Activated B cell treated with CpG ODN at 0.5 μM for 24 hours (primary cell): ENCODE data around the gene TLCD3B. TPM values are rescaled to one million over a fixed set of nuclear protein-coding genes. Genes with fewer than 3 reads are reported as not detected.
A peak's percentile ranks its signal among the peaks of the same experiment; 100 is the strongest.

Experiments used
- ATAC-seq: fragments of 200-7000 bp; cut with Tn5 transposase; one replicate; pipeline ENCODE4 v1.10.0; 2021; ENCODE audit warnings: low read depth, mild to moderate bottlenecking, moderate library complexity
- CTCF ChIA-PET: fragments of 350-600 bp; sonication (Branson Sonifier 250); formaldehyde crosslinking; loops from one replicate; lab custom pipeline; 2021; ENCODE audit warnings: antibody characterized with exemption; lab: Charles Lee
- POLR2A ChIA-PET: fragments of 350-600 bp; sonication (Branson Sonifier 250); formaldehyde crosslinking; loops from one replicate; lab custom pipeline; 2021; ENCODE audit warnings: antibody characterized with exemption; lab: Charles Lee
- DNase-seq: peaks from one replicate; pipeline ENCODE4 v3.0.0; 2022
- H3K27ac Mint-ChIP-seq: one replicate; pipeline ENCODE4 v1.8.0; 2020; ENCODE audit warnings: mixed read lengths
- H3K27me3 Mint-ChIP-seq: one replicate; pipeline ENCODE4 v1.8.0; 2021; ENCODE audit warnings: mixed read lengths
- H3K36me3 Mint-ChIP-seq: one replicate; pipeline ENCODE4 v1.8.0; 2021; ENCODE audit warnings: low read depth, mixed read lengths
- H3K4me1 Mint-ChIP-seq: one replicate; pipeline ENCODE4 v1.8.0; 2021; ENCODE audit warnings: mixed read lengths
- H3K4me3 Mint-ChIP-seq: one replicate; pipeline ENCODE4 v1.8.0; 2020; ENCODE audit warnings: mild to moderate bottlenecking, mixed read lengths
- H3K9me3 Mint-ChIP-seq: one replicate; pipeline ENCODE4 v1.8.0; 2020; ENCODE audit warnings: mixed read lengths
- CTCF ChIP-seq: fragments of 200-600 bp; IDR thresholded peaks from one replicate; pipeline ENCODE4 v1.8.0; 2022; ENCODE audit warnings: antibody characterized with exemption, mild to moderate bottlenecking
- intact Hi-C: fragments of 100-400 bp; cut with micrococcal nuclease; formaldehyde crosslinking; loops from one replicate; pipeline ENCODE4 v1.15.1; 2024
- total RNA-seq: library from RNA; stranded (reverse); gene quantifications from 2 replicates; pipeline ENCODE4 v1.2.3, GENCODE V29; 2022

The TLCD3B gene
- total RNA-seq, 1 donor from 2014 or later = not detected

GRCh38 chr16:30028438-30029076 lies 2.5 kb downstream of the TLCD3B start:
- Mint-ChIP-seq H3K9me3 (no peaks in the 10 kb centered on the region), H3K27ac (no peak overlapping the region), H3K27me3 (peaks cover 52% of the 10 kb centered on the region), H3K36me3 (no peaks in the 10 kb centered on the region), H3K4me1 (peaks cover 8% of the 10 kb centered on the region), H3K4me3 (no peak overlapping the region)
- intact Hi-C loops = no loop called here
- DNase-seq (no peak), ATAC-seq (peak; percentile 43)
- POLR2A ChIA-PET = interaction anchor here (0.6 kb wide), 1 partner anchor 621 kb away, joined by 3 read pairs; no protein-coding TSS in a partner anchor
- TF ChIP-seq CTCF = no peak
- CTCF ChIA-PET = no interaction called here

- CTCF ChIA-PET = no interaction called here
- no peak for DNase-seq
- H3K4me3 Mint-ChIP-seq = no peak overlapping the region
- no peaks in the 10 kb centered on the region for H3K9me3 Mint-ChIP-seq
- no peak overlapping the region for H3K27ac Mint-ChIP-seq
- H3K4me1 Mint-ChIP-seq = peaks cover 8% of the 10 kb centered on the region
- POLR2A ChIA-PET = interaction anchor here (0.6 kb wide), 1 partner anchor 622 kb away, joined by 3 read pairs; no protein-coding TSS in a partner anchor
- H3K36me3 Mint-ChIP-seq = no peaks in the 10 kb centered on the region
- ATAC-seq = no peak
- intact Hi-C loops = no loop called here
- no peak for TF ChIP-seq CTCF
- H3K27me3 Mint-ChIP-seq = peaks cover 48% of the 10 kb centered on the region
Measured at GRCh38 chr16:30027588-30028437, 3.3 kb downstream of the TLCD3B start.

GRCh38 chr16:30026449-30026848 lies 4.6 kb downstream of the TLCD3B start:
- Mint-ChIP-seq H3K4me3 (no peak overlapping the region), H3K27me3 (peaks cover 40% of the 10 kb centered on the region), H3K27ac (no peak overlapping the region), H3K9me3 (no peaks in the 10 kb centered on the region), H3K4me1 (peaks cover 6% of the 10 kb centered on the region), H3K36me3 (no peaks in the 10 kb centered on the region)
- intact Hi-C loops = no loop called here
- TF ChIP-seq CTCF = no peak
- POLR2A ChIA-PET = no interaction called here
- DNase-seq = no peak
- no peak for ATAC-seq
- CTCF ChIA-PET = no interaction called here

GRCh38 chr16:30025574-30025973 lies 5.5 kb downstream of the TLCD3B start:
- CTCF ChIA-PET = no interaction called here
- no peak for DNase-seq
- no peaks in the 10 kb centered on the region for H3K9me3 Mint-ChIP-seq
- peaks cover 38% of the 10 kb centered on the region for H3K27me3 Mint-ChIP-seq
- H3K36me3 Mint-ChIP-seq = no peaks in the 10 kb centered on the region
- H3K4me3 Mint-ChIP-seq = no peak overlapping the region
- H3K27ac Mint-ChIP-seq = no peak overlapping the region
- no peak for TF ChIP-seq CTCF
- intact Hi-C loops = no loop called here
- ATAC-seq = no peak
- POLR2A ChIA-PET = no interaction called here
- H3K4me1 Mint-ChIP-seq = peaks cover 15% of the 10 kb centered on the region

- intact Hi-C loops = no loop called here
- Mint-ChIP-seq H3K9me3 (no peaks in the 10 kb centered on the region), H3K4me1 (peaks cover 15% of the 10 kb centered on the region), H3K27ac (no peak overlapping the region), H3K36me3 (no peaks in the 10 kb centered on the region), H3K27me3 (peaks cover 36% of the 10 kb centered on the region), H3K4me3 (no peak overlapping the region)
- CTCF ChIA-PET = no interaction called here
- POLR2A ChIA-PET = no interaction called here
- ATAC-seq (no peak), DNase-seq (no peak)
- TF ChIP-seq CTCF = no peak
Measured at GRCh38 chr16:30025156-30025555, 5.9 kb downstream of the TLCD3B start.
